ENCODE measurements around the gene DHX8.

- TF ChIP-seq CTCF (conservative IDR thresholded peaks at IDR 0.05) (no peak), ZFX (IDR thresholded peaks at IDR 0.05) (no peak)
These were observed 33.4 kb downstream of the DHX8 start for GRCh38 chr17:43517161-43517560.

All from C4-2B (cell line).